GM03348 (cell line): ENCODE results near the gene OR12D1.

Experiments used
- DNase-seq: peaks from one replicate; pipeline ENCODE4 v3.0.0; 2012; ENCODE audit warnings: low spot score

OR12D1 gene

GRCh38 chr6:29465801-29466200, 51.1 kb downstream of the OR12D1 start:
- DNase-seq, result no peak

DNA sequence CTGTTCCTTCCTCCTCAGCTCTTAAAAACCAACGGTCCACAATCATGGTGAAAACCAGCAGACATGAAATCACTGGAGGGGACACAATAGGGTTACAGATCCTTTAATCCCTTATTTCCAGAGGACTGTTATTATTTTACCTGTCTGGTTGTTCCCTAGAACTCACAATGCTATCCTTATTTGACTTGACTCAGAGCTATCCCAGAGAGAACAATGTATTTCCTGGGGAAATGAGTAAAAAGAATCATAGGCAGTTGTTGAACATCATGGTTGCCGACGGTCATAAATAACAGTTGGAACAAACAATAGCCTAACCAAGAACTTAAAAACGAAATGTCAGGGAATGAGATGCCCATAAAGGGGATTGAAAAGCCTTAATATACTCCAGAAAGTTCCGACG, 51.5 kb downstream of the OR12D1 start:
- no peak for DNase-seq
